HL-60 (cell line): ENCODE measurements around the gene HAPLN2.

Experiments used
- POLR2AphosphoS5 ChIP-seq: IDR thresholded peaks from 2 replicates; pipeline ENCODE4 v1.6.1; 2012; ENCODE audit warnings: low read depth
- TF ChIP-seq, protein P1 (sequence below): IDR thresholded peaks from one replicate; pipeline ENCODE4 v1.5.1; 2011; ENCODE audit warnings: low read length, control low read depth, inconsistent platforms; ENCODE audit not compliant: insufficient read depth

- TF ChIP-seq, protein P1, sequence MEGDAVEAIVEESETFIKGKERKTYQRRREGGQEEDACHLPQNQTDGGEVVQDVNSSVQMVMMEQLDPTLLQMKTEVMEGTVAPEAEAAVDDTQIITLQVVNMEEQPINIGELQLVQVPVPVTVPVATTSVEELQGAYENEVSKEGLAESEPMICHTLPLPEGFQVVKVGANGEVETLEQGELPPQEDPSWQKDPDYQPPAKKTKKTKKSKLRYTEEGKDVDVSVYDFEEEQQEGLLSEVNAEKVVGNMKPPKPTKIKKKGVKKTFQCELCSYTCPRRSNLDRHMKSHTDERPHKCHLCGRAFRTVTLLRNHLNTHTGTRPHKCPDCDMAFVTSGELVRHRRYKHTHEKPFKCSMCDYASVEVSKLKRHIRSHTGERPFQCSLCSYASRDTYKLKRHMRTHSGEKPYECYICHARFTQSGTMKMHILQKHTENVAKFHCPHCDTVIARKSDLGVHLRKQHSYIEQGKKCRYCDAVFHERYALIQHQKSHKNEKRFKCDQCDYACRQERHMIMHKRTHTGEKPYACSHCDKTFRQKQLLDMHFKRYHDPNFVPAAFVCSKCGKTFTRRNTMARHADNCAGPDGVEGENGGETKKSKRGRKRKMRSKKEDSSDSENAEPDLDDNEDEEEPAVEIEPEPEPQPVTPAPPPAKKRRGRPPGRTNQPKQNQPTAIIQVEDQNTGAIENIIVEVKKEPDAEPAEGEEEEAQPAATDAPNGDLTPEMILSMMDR: no peak
- TF ChIP-seq POLR2AphosphoS5: no peak
These were observed 25.4 kb downstream of the HAPLN2 start for GRCh38 chr1:156644640-156645039.
